Effector CD8-positive, alpha-beta T cell (primary cell): ENCODE results near the gene KYNU.
"Not testable (repeated sequence)": the region's sequence is repeated elsewhere in the genome, so short reads cannot be mapped to it uniquely, and the experiment has no call there.

Experiments
- DNase-seq: peaks from one replicate; lab custom pipeline; 2025; lab: John Stamatoyannopoulos, UW

The KYNU gene

GRCh38 chr2:143089520-143089919 is 212.1 kb downstream of the KYNU start:
- not testable (repeated sequence) for DNase-seq
